Endothelial cell of umbilical vein (primary cell): Measurements from ENCODE around the gene FOXL2.

ENCODE experiments used
- POLR2AphosphoS5 ChIP-seq: IDR thresholded peaks from 2 replicates; pipeline ENCODE4 v1.6.1; 2012; ENCODE audit warnings: low read depth, mild to moderate bottlenecking, control low read depth, low read length, moderate library complexity; ENCODE audit not compliant: insufficient read depth
- TF ChIP-seq, protein P1 (sequence below), 2 donors: IDR thresholded peaks; 1 replicate in 1 of 2; 2 replicates in 1 of 2; pipeline ENCODE4 v1.5.1; 2011; ENCODE audit warnings: low read length in 2 of 2, mild to moderate bottlenecking in 2 of 2, moderate library complexity in 2 of 2, control low read depth in 1 of 2, inconsistent platforms in 1 of 2, low read depth in 1 of 2; ENCODE audit not compliant: insufficient read depth in 1 of 2; ENCODE audit errors: extremely low read depth in 1 of 2

DNA sequence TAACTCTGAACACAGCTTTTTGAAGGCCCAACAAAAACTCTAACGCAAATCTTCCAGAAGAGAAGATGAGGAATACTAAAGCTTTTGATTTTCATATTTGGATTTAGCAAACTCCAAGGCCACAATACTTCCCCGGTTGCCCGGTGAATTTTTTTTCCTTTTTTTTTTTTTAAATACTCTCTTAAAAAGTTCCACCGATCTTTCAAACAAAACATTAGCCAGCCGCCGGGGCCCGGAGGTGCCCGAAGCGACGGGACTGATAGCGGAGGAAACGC, 2.3 kb downstream of the FOXL2 start:
- TF ChIP-seq, protein P1, sequence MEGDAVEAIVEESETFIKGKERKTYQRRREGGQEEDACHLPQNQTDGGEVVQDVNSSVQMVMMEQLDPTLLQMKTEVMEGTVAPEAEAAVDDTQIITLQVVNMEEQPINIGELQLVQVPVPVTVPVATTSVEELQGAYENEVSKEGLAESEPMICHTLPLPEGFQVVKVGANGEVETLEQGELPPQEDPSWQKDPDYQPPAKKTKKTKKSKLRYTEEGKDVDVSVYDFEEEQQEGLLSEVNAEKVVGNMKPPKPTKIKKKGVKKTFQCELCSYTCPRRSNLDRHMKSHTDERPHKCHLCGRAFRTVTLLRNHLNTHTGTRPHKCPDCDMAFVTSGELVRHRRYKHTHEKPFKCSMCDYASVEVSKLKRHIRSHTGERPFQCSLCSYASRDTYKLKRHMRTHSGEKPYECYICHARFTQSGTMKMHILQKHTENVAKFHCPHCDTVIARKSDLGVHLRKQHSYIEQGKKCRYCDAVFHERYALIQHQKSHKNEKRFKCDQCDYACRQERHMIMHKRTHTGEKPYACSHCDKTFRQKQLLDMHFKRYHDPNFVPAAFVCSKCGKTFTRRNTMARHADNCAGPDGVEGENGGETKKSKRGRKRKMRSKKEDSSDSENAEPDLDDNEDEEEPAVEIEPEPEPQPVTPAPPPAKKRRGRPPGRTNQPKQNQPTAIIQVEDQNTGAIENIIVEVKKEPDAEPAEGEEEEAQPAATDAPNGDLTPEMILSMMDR (IDR thresholded peaks at IDR 0.05; ENCODE audit: extremely low read depth in 1 of 2, insufficient read depth in 1 of 2, low read depth in 1 of 2, low read length in 2 of 2), result no peak
- no peak for TF ChIP-seq POLR2AphosphoS5
